GM12873 (cell line): ENCODE results near the gene MIOX.

Experiments
- CTCF ChIP-seq: IDR thresholded peaks from 2 replicates; pipeline ENCODE4 v1.5.1; 2012; ENCODE audit warnings: low read depth, mild to moderate bottlenecking, moderate library complexity, low read length, control low read depth; ENCODE audit not compliant: insufficient read depth; ENCODE audit errors: missing control alignments

The MIOX gene

DNA sequence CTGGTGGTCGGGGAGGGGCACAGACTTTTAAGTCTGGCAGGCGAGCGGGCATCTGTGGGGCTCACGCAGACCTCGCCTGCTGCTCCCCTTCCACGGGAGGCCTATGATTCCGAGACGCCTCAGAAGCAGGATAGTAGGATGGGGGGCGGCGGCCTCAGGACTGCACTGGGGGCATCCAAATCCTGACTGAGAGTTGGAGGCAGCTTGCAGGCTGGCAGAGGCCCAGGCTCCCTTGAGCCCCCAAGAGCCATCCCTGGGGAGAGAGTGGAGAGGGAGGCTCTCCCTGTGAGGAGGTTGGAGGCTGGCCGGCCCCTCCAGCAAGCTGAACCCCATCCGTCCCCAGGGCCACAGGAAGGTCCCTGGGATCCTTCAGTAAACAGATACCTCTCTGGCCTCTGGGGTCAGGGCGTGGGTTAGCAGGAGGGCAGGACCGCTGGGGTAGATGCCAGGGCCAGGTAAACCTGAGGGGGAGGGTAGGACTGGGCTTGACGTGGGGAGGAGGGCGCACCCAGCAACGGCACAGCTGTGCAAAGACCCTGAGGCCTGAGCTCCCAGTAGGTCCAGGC, 45.1 kb upstream of the MIOX start:
- TF ChIP-seq CTCF: no peak

- no peak for TF ChIP-seq CTCF
Measured at GRCh38 chr22:50443197-50443596, 43.5 kb upstream of the MIOX start.

- no peak for TF ChIP-seq CTCF
Measured at GRCh38 chr22:50443801-50444625, 42.6 kb upstream of the MIOX start.

GRCh38 chr22:50444663-50445062, 42.0 kb upstream of the MIOX start:
- TF ChIP-seq CTCF: no peak

- TF ChIP-seq CTCF: no peak
Measured at GRCh38 chr22:50445071-50445879, 41.4 kb upstream of the MIOX start.

DNA sequence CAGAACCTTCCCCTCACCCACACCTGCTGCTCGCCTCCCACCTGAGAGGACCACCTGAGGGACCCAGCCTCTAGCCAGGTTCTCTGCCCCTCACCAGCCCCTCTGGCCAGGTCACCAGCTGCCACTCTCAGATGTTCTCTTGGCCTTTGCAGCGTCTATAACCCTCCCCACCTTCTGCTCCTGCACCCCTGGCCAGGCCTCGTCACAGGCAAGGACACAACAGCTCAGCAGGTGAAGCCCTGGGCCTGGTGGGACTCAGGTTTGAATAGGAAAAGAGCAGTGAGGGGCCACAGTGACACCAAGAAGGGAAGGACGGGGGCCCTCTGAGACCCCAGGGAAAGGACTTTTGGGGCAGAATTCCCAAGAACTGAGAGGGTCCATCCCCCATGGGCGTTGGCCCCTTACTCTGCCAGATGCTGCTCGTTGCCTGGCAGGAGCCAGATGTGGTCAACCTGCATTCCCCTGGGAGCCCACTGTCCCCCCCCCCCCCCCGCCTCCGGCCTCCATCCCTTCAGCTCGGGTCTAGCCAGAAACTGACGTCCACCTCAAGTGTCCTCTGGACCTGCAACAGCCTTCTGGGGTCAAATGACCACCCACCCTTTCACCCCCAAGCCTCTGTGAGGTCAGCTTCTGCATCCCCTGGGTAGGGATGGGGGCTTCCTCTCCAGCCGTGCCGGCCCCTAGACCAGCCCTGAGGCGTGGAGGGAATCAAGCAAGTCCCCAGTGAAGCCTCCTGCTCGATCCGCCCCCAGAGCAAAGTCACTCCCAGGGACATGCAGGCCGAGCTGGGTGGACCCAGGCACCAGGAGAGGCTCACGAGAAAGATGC, 40.6 kb upstream of the MIOX start:
- TF ChIP-seq CTCF: no peak
